ENCODE measurements around the gene LAIR1.
"Not testable (repeated sequence)": the region's sequence is repeated elsewhere in the genome, so short reads cannot be mapped to it uniquely, and the experiment has no call there.

DNA sequence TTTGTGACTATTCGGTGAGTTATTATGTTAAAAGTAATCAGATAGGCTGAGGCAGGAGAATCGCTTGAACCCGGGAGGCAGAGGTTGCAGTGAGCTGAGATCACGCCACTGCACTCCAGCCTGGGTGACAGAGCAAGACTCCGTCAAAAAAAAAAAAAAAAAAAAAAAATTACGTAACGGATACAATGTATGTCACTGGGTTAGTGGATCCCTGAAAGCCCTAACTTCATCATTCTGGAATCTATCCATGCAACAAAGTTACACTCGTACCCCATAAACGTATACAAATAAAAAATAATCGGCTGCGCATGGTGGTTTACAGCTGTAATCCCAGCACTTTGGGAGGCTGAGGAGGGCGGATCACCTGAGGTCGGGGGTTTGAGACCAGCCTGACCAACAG lies 17.3 kb upstream of the LAIR1 start:
- not testable (repeated sequence) for TF ChIP-seq PKNOX1 (IDR thresholded peaks at IDR 0.05); SP1 (IDR thresholded peaks at IDR 0.05); L3MBTL2 (conservative IDR thresholded peaks at IDR 0.05); TARDBP (IDR thresholded peaks at IDR 0.05); NFRKB (IDR thresholded peaks at IDR 0.05); FOXK2 (IDR thresholded peaks at IDR 0.05)
